HG03045 (cell line): ENCODE data around the gene TIPARP.
"Not testable (repeated sequence)": the region's sequence is repeated elsewhere in the genome, so short reads cannot be mapped to it uniquely, and the experiment has no call there.

Experiments
- ATAC-seq: cut with Tn5 transposase; IDR thresholded peaks from one replicate; pipeline ENCODE4 v1.9.1; 2021; ENCODE audit warnings: mild to moderate bottlenecking, moderate library complexity; ENCODE audit not compliant: unreplicated experiment

Gene TIPARP

GRCh38 chr3:156734661-156735060, 60.3 kb downstream of the TIPARP start:
- ATAC-seq, result not testable (repeated sequence)

GRCh38 chr3:156735471-156735870, 61.1 kb downstream of the TIPARP start:
- no peak for ATAC-seq

DNA sequence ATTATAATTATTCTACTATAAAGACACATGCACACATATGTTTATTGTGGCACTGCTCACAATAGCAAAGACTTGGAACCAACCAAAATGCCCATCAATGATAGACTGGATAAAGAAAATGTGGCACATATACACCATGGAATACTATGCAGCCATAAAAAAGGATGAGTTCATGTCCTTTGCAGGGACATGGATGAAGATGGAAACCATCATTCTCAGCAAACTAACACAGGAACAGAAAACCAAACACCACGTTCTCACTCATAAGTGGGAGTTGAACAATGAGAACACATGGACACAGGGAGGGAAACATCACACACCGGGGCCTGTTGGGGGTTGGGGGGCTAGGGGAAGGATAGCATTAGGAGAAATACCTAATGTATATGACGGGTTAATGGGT, 62.7 kb downstream of the TIPARP start:
- ATAC-seq, result not testable (repeated sequence)

GRCh38 chr3:156738251-156738650, 63.9 kb downstream of the TIPARP start:
- no peak for ATAC-seq

GRCh38 chr3:156739976-156740375, 65.6 kb downstream of the TIPARP start:
- ATAC-seq, result no peak

- not testable (repeated sequence) for ATAC-seq
These were observed 66.2 kb downstream of the TIPARP start for GRCh38 chr3:156740581-156740980.

GRCh38 chr3:156741935-156742334, 67.5 kb downstream of the TIPARP start:
- ATAC-seq, result no peak

GRCh38 chr3:156742401-156742800, 68.0 kb downstream of the TIPARP start:
- ATAC-seq, result no peak

GRCh38 chr3:156743859-156744258, 69.5 kb downstream of the TIPARP start:
- no peak for ATAC-seq

- no peak for ATAC-seq
These were observed 70.2 kb downstream of the TIPARP start for GRCh38 chr3:156744631-156745030.

- no peak for ATAC-seq
These were observed 71.4 kb downstream of the TIPARP start for GRCh38 chr3:156745766-156746165.

DNA sequence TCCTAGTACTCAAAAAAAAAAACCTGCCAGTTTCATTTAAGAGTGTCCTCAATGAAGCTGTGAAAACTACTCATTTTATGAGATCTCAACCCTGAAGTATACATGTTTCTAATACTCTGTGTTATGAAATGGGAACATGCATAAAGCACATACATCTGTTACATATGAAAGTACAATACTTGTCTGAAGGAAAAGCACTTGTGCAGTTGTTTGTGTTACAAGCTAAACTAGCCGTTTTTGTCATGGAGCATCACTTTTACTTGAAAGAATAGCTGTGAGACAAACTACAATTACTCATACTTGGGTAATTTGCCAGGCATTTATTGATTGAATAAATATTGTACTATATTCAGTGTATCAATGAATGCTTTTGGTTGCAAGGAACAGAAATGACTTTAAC, 72.7 kb downstream of the TIPARP start:
- no peak for ATAC-seq

GRCh38 chr3:156749244-156749643, 74.9 kb downstream of the TIPARP start:
- ATAC-seq, result no peak

DNA sequence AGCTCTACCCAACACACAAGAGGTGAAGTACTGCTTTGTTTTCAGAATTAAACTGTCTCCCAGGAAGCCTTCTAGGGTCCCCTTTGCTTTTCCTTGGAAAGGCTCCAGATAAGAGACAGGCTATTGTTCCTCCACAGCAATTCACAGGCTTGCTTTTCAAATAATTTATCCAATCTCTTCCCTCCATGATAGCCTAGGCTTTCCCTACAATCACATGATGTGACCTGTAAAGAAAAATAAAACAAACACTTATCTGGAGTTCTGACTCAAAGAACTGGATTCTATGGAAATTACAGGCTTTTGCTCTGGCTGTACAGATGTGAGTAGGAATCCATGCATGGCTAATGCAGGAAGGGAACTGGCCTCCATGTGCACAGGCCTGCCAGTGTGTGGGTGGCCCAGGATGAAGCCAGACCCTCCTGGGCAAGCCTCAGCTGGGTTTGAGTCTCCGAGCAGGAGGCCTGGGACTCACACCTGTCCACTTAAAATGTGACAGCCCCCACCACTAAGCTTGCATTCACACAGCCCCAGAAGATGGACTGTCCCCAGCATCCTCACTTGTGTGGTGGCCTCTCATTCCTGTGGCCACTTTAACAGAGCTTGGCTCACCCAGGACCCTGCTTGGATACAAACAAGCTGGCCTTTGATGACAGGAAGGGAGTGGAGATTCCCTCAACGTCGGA, 75.9 kb downstream of the TIPARP start:
- no peak for ATAC-seq

GRCh38 chr3:156750874-156751245, 76.5 kb downstream of the TIPARP start:
- ATAC-seq, result no peak

DNA sequence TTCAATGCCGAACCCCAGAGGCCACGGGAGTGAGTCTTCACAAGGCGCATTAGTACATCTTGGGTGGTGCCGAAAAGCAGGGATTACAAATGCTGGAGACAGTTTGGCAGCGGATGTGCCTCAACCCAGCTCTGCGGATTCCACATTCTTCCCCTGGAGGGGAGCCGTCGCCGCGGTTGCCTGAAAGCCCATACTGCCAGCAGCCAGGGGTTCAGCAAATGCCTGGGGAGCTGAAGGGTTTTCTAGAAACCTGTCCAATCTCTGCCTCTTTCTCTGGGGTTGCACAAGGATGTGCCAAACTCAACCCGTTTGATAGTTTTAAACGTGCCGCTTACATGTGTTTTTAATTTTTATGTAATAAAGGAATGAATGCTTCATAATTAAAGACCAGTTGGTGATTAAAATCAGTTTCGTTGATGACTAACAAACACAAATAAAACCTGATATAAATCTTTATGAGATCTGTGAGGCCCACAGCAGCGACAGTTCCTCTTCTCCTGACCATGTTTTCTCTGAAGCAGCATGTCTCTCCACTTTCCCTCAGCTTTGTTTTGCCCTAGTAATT, 77.2 kb downstream of the TIPARP start:
- ATAC-seq, result no peak
